Measurements from ENCODE around the gene ZNF324B.
"Not testable (repeated sequence)": the region's sequence is repeated elsewhere in the genome, so short reads cannot be mapped to it uniquely, and the experiment has no call there.

ZNF324B gene

GRCh38 chr19:58455306-58455705 lies 3.9 kb downstream of the ZNF324B start:
- DNase-seq (ENCODE audit: low spot score), result no peak

- DNase-seq (ENCODE audit: low spot score), result no peak
These were observed 4.7 kb downstream of the ZNF324B start for GRCh38 chr19:58456111-58456510.

- no peak for DNase-seq (ENCODE audit: low spot score)
These were observed 8.6 kb downstream of the ZNF324B start for GRCh38 chr19:58460039-58460438.

- DNase-seq (ENCODE audit: low spot score), result no peak
These were observed 14.8 kb downstream of the ZNF324B start for GRCh38 chr19:58466089-58466759.

- peak; percentile 96 for DNase-seq (ENCODE audit: low spot score)
These were observed 15.6 kb downstream of the ZNF324B start, which contains the start of gene ZNF324 for GRCh38 chr19:58466760-58467589. Gene ZNF324 (plus strand): TSS chr19:58467080. CDS start chr19:58469186, 2,106 bp downstream.

GRCh38 chr19:58468216-58468839 lies 16.9 kb downstream of the ZNF324B start:
- peak; percentile 30 for DNase-seq (ENCODE audit: low spot score)

GRCh38 chr19:58469241-58470013 lies 18.0 kb downstream of the ZNF324B start:
- DNase-seq (ENCODE audit: low spot score), result no peak

GRCh38 chr19:58470837-58471543 lies 19.6 kb downstream of the ZNF324B start:
- not testable (repeated sequence) for DNase-seq (ENCODE audit: low spot score)

- DNase-seq (ENCODE audit: low spot score), result no peak
These were observed 20.3 kb downstream of the ZNF324B start for GRCh38 chr19:58471736-58472135.

- DNase-seq (ENCODE audit: low spot score), result no peak
These were observed 22.4 kb downstream of the ZNF324B start for GRCh38 chr19:58473775-58474174.

- DNase-seq (ENCODE audit: low spot score), result no peak
These were observed 23.0 kb downstream of the ZNF324B start for GRCh38 chr19:58474291-58474996.

- DNase-seq (ENCODE audit: low spot score), result no peak
These were observed 23.7 kb downstream of the ZNF324B start for GRCh38 chr19:58474997-58475713.

- DNase-seq (ENCODE audit: low spot score), result peak; percentile 98
These were observed 24.5 kb downstream of the ZNF324B start, which contains the start of gene ZNF446 for GRCh38 chr19:58475714-58476497. Gene ZNF446 (plus strand): TSS chr19:58476352. CDS start chr19:58477219, 867 bp downstream.

- DNase-seq (ENCODE audit: low spot score), result peak; percentile 55
These were observed 25.1 kb downstream of the ZNF324B start for GRCh38 chr19:58476498-58477015.

- no peak for DNase-seq (ENCODE audit: low spot score)
These were observed 25.7 kb downstream of the ZNF324B start for GRCh38 chr19:58477130-58477529.

GRCh38 chr19:58477871-58478270 lies 26.4 kb downstream of the ZNF324B start:
- no peak for DNase-seq (ENCODE audit: low spot score)

- DNase-seq (ENCODE audit: low spot score), result no peak
These were observed 27.9 kb downstream of the ZNF324B start for GRCh38 chr19:58479303-58479702.

GRCh38 chr19:58479736-58480480 lies 28.5 kb downstream of the ZNF324B start:
- no peak for DNase-seq (ENCODE audit: low spot score)
